COLO668 (cell line): Measurements from ENCODE around the gene DCDC1.
"Not testable (repeated sequence)": the region's sequence is repeated elsewhere in the genome, so short reads cannot be mapped to it uniquely, and the experiment has no call there.

Source experiments
- DNase-seq: peaks from one replicate; lab custom pipeline; 2025; ENCODE audit not compliant: unreplicated experiment; lab: John Stamatoyannopoulos, UW

Gene DCDC1

GRCh38 chr11:31326470-31327148 is 42.9 kb downstream of the DCDC1 start:
- DNase-seq: no peak

GRCh38 chr11:31325160-31325559 is 44.4 kb downstream of the DCDC1 start:
- no peak for DNase-seq

GRCh38 chr11:31323145-31323544 is 46.4 kb downstream of the DCDC1 start:
- no peak for DNase-seq

- DNase-seq: not testable (repeated sequence)
Observed at GRCh38 chr11:31321494-31321893, 48.0 kb downstream of the DCDC1 start.

GRCh38 chr11:31303644-31304180 is 65.8 kb downstream of the DCDC1 start:
- DNase-seq: no peak

GRCh38 chr11:31301549-31302510 is 67.7 kb downstream of the DCDC1 start:
- DNase-seq: no peak

GRCh38 chr11:31295308-31295707 is 74.2 kb downstream of the DCDC1 start:
- no peak for DNase-seq

- DNase-seq: not testable (repeated sequence)
Observed at GRCh38 chr11:31273527-31273926, 96.0 kb downstream of the DCDC1 start.

- no peak for DNase-seq
Observed at GRCh38 chr11:31267720-31268119, 101.8 kb downstream of the DCDC1 start.

GRCh38 chr11:31264834-31265233 is 104.7 kb downstream of the DCDC1 start:
- no peak for DNase-seq

GRCh38 chr11:31262761-31263160 is 106.8 kb downstream of the DCDC1 start:
- DNase-seq: no peak

- no peak for DNase-seq
Observed at GRCh38 chr11:31259797-31260196, 109.7 kb downstream of the DCDC1 start.

- DNase-seq: no peak
Observed at GRCh38 chr11:31254415-31254814, 115.1 kb downstream of the DCDC1 start.

- DNase-seq: no peak
Observed at GRCh38 chr11:31248768-31249167, 120.8 kb downstream of the DCDC1 start.

GRCh38 chr11:31247321-31247720 is 122.2 kb downstream of the DCDC1 start:
- no peak for DNase-seq

GRCh38 chr11:31246451-31247165 is 122.9 kb downstream of the DCDC1 start:
- no peak for DNase-seq

GRCh38 chr11:31243706-31244105 is 125.8 kb downstream of the DCDC1 start:
- DNase-seq: no peak

- peak; percentile 32 for DNase-seq
Observed at GRCh38 chr11:31240340-31240904, 129.1 kb downstream of the DCDC1 start.

- no peak for DNase-seq
Observed at GRCh38 chr11:31237819-31238760, 131.4 kb downstream of the DCDC1 start.

GRCh38 chr11:31236143-31236542 is 133.4 kb downstream of the DCDC1 start:
- DNase-seq: no peak
